Upper lobe of left lung (tissue), 4 donors: ENCODE results near the gene SGIP1.

Experiments used
- CTCF ChIP-seq, 6 experiments: fragments of 450-650 bp in 4 of 6; fragments of 200-600 bp in 2 of 6; sonication (generic) in 2 of 6; IDR thresholded peaks; one replicate each; pipeline ENCODE4 v1.5.1; 2016 to 2019; ENCODE audit warnings: antibody characterized with exemption in 6 of 6
- EP300 ChIP-seq, 4 donors: sonication (generic); formaldehyde crosslinking; IDR thresholded peaks; one replicate each; pipeline ENCODE4 v1.5.1; 2017; ENCODE audit warnings: antibody characterized with exemption in 4 of 4, control low read depth in 2 of 4
- POLR2A ChIP-seq, 4 donors: fragments of 450-650 bp; IDR thresholded peaks; one replicate each; pipeline ENCODE4 v1.5.1; 2016 to 2017; ENCODE audit warnings: antibody characterized with exemption in 4 of 4, mild to moderate bottlenecking in 2 of 4
- POLR2AphosphoS5 ChIP-seq, 2 donors: sonication (generic); formaldehyde crosslinking; IDR thresholded peaks; one replicate each; pipeline ENCODE4 v1.5.1; 2017; ENCODE audit warnings: antibody characterized with exemption in 2 of 2

GRCh38 chr1:66693856-66694255 lies 159.9 kb downstream of the SGIP1 start:
- TF ChIP-seq CTCF (IDR thresholded peaks at IDR 0.05), result no peak
- TF ChIP-seq POLR2AphosphoS5 (IDR thresholded peaks at IDR 0.05), result no peak
- TF ChIP-seq EP300 (IDR thresholded peaks at IDR 0.05), result no peak
- TF ChIP-seq POLR2A (IDR thresholded peaks at IDR 0.05), result no peak
